Stimulated activated CD4-positive, alpha-beta T cell treated with anti-CD3 and anti-CD28 coated beads, TNF-alpha, amount 100 ng/mL, for 1 hour (primary cell): ENCODE data around the gene FBXL2.
A peak's percentile ranks its signal among the peaks of the same experiment; 100 is the strongest.
"Not testable (repeated sequence)": the region's sequence is repeated elsewhere in the genome, so short reads cannot be mapped to it uniquely, and the experiment has no call there.

Experiments
- DNase-seq, 3 donors: peaks; one replicate each; pipeline ENCODE4 v3.0.0-alpha.2; 2020; ENCODE audit warnings: low read depth in 3 of 3, low spot score in 1 of 3

FBXL2 gene

GRCh38 chr3:33383951-33384350 is 106.7 kb downstream of the FBXL2 start:
- no peak for DNase-seq

GRCh38 chr3:33385423-33385822 is 108.2 kb downstream of the FBXL2 start:
- DNase-seq, result peak in 1 of 3 donors; percentile 6

- no peak for DNase-seq
Observed at GRCh38 chr3:33386631-33387030, 109.4 kb downstream of the FBXL2 start.

DNA sequence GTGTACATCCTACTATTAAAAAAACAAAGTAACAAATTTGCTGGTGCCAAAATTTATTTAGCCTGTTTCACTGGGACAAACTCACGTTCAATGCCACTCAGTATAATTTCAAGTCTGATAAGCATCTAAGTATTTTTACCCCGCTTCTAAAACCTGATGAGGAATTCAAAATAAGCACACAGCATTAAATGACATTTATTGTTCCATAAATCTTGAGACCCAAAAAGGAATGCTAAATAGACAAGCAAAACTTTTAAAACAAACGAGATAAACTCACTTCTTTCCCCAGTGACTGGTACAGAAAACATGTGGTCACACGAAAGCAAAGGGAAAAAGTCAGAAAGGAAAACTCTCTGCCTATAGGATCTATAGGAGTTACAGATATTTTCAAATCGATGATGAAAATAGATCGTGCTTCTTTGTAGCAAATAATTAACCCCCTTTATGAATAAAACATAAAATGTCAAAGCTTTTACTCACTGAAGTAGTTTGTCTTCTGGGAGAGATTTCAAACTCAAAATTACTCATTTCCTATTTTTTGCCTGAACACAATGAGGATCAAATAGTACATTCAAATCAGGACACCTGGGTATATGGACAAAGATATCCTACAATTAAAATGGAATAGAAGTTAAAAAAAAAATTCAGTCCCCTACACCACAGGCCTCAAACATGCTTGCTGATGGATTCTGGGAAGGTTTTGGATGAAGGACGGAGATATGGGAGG is 111.3 kb downstream of the FBXL2 start:
- DNase-seq, result no peak

- DNase-seq, result no peak
Observed at GRCh38 chr3:33389908-33390307, 112.7 kb downstream of the FBXL2 start.

DNA sequence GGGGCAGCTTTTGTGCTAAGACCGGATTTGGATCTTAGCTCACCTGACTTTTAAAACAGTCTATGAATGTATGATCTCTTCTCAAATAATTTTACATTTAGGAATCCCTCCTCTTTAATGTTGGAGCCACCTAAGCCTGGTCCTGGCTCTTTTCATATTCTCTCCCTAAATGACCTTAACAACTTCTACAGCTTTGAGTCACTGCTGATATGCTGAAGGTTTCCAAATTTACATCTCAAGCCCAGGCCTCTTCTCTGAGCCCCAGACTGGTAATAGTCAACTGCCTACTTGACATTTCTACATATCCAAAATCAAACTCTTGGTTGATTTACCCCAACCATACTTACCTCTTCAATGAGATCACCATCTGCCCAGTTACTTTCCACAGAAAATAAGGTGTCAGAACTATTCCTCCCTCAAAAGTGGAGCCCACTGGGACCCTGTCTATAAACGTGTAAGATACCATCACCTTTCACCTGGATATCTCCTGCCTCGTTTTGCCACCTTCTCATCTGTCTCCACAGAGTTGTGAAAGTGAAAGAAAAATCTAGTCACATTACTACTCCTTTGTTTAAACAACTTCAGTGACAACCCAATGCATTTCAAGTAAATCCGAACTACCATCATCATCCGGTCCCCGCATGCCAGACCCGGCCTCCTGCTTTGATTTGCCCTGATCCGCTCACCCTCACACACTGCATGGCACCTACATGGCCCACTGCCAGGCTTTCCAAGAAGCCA is 114.2 kb downstream of the FBXL2 start:
- DNase-seq, result no peak

DNA sequence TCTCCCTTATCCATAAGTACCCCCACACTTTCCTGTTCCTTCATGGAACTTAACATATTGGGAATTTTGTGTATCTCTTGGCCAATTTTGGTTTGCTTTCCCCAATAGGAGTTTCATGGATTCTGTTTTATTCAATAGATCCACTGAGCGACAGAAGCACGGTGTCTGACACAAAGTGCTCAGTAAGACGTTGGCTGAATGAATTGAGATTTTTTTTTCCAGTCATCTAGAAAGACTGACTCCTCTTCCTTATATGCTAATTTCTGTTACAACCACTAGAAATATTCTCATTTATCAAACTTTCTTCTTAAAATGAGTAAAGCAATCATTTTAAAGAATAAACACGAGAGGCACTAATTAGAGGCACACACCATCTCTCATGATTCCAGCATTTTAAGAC is 114.9 kb downstream of the FBXL2 start:
- DNase-seq, result no peak

GRCh38 chr3:33392703-33393125 is 115.5 kb downstream of the FBXL2 start:
- no peak for DNase-seq

DNA sequence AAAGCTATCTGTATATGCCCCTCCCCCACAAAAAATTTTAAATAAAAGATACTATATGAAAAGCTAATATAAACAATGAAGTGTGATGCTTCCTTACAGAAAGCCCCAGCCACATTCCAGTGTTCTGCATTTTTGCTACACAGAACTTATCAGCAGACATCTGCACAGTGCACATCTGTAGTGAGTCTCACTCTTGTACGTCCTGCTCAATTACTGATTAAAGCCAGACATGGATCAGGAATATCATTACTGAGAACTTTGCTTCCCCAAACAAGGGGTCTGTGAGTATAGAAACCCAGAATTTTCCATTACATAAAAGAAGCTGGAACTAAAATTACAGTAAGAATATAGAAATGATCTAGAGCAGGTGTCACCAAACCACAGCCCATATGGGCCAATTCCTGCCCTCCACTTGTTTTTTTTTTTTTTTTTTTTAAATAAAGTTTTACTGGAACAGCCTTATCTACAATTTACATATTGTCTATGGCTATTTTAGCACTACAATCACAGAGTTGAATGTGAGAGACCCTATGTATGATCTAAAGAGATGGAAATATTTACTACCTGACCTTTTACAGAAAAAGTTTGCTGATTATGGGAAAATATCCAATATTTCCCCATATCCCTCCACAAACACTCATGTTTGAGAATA is 117.3 kb downstream of the FBXL2 start:
- DNase-seq, result no peak

- DNase-seq, result no peak
Observed at GRCh38 chr3:33395900-33396299, 118.7 kb downstream of the FBXL2 start.

DNA sequence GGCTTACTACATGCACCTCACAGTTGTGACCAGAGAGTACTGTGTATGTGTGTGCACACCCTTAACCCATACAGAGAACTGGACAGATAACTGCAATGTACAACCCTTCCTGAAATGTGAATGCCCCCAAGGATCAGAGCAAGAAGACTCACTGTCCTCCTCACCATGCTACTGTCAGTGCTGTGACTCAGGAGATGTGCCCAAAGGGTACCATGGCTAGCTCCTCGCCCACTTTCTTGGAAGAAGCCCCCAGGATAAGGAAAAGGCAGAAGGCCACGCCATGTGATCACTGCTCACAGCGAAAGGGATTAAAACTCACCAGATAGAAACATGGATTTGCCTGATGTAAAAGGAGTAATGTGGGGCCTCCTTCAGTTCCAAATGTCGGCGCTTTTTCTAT is 121.2 kb downstream of the FBXL2 start:
- DNase-seq, result no peak

GRCh38 chr3:33401781-33402180 is 124.5 kb downstream of the FBXL2 start:
- no peak for DNase-seq

GRCh38 chr3:33402936-33403335 is 125.7 kb downstream of the FBXL2 start:
- DNase-seq, result no peak

- no peak for DNase-seq
Observed at GRCh38 chr3:33403756-33404155, 126.5 kb downstream of the FBXL2 start.

GRCh38 chr3:33410816-33411215 is 133.6 kb downstream of the FBXL2 start:
- DNase-seq, result not testable (repeated sequence)

DNA sequence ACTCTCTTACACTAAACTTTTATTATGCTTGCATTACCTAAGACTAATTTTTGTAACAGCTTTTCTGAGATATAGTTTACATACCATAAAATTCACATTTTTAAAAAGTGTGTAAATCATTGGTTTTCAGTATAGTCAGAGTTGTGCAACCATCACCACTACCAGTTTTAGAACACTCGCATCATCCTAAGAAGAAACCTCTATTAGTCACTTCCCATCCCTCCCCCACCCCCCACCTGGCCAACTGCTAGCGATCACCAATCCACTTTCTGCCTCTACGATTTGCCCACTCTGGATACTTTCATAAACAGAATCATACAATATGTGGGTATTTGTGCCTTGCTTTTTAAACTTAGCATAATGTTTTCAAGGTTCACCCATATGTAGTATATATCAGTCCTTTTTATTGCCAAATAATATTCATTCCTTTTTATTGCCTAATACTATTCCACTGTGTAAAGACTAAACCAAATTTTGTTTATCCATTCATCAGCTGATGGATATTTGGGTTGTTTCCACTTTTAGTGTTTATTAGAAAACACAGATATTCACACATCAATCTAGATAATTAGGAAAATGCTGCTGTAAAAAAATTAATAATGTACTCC is 139.9 kb downstream of the FBXL2 start:
- DNase-seq, result no peak

DNA sequence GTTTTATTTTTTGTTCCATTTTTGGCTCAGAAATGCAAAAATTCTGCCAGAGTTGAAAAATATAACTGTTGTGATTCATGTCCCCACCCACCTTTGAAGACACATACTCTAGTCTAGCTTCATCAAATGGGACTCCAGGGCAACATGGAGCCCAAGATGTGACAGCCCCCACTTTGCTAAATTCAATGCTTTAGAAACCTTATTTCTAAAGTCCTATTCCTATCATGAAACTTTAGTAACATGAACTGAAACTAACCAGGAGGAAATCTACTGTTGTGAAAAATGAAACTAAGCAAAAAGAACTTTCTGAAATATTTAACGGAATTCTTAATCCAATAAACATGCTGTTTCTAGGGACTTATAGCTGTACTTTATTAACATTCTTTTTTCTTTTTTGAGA is 142.7 kb downstream of the FBXL2 start:
- no peak for DNase-seq

GRCh38 chr3:33420966-33421365 is 143.7 kb downstream of the FBXL2 start:
- DNase-seq, result no peak

DNA sequence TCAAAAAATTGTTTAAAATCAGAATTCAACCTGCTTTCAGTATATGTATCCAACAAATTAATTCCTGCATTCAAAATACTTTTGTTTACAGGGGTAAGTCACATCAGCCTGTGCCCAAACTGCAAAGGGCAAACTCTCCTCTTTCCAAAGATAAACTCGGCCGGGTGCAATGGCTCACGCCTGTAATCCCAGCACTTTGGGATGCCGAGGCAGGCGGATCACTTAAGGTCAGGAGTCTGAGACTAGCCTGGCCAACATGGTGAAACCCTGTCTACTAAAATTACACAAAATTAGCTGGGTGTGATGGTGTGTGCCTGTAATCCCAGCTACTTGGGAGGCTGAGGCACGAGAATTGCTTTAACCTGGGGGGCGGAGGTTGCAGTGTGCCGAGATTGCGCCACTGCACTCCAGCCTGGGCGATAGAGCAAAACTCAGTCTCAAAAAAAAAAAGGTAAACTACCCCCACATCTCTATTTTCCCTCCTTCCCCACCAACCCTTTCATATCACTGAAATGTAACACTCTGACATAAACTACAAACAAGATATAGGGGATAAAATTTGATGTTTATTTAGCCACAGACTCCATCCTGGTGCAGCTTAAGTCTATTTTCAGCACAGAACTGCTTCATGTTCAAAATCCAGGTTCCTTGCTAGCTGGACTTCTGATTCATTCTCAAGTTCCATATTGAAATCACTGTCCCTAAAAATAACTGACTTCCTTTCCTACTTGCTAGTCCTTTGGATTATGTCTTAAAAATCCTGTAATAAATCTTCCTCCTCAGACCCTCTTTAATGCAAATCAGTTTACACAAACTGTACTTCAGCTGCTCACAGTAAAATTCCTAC is 147.6 kb downstream of the FBXL2 start:
- no peak for DNase-seq

DNA sequence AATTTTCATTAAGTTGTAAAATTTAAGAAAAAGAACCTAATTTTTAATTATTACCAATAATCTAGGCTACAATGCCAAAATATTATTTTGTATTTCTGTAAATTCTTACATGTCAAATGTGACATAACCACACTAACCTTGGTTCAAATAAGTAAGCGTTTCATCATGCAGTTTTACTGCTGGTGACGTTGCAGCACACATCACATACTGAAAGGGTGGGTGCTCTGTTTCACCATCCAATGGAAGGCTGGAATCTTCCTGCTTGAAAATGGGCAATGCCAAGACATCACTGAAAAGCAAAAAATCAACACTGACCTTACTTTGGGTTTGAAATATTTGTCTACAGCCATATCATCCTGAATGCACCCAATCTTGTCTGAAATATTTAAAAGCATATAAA is 148.2 kb downstream of the FBXL2 start:
- no peak for DNase-seq

DNA sequence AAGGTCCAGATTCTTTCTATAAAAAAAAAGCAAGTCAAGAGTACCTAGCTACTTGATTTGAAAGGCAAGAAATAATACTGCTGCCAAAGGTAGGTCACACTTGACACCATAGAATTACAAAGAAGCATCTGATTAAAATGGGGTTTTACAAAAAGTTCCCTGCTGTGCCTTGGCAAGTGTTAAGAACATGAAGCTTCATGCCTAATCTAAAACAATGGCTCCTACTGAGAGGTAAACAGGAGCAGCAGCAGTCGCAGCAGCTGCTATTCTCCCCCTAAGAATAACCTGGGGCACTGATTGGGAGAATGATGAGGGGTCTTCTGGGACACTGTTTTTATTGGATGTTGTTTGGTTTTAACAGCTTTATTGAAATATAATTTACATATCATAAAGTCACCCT is 148.8 kb downstream of the FBXL2 start:
- no peak for DNase-seq
